KG1 (cell line): Measurements from ENCODE around the gene NR1H4.
A peak's percentile ranks its signal among the peaks of the same experiment; 100 is the strongest.
"Not testable (repeated sequence)": the region's sequence is repeated elsewhere in the genome, so short reads cannot be mapped to it uniquely, and the experiment has no call there.

Experiments used
- DNase-seq: peaks from one replicate; lab custom pipeline; 2025; lab: John Stamatoyannopoulos, UW

NR1H4 gene

GRCh38 chr12:100515968-100516367 lies 42.3 kb downstream of the NR1H4 start:
- no peak for DNase-seq

- no peak for DNase-seq
Measured at GRCh38 chr12:100518376-100518775, 44.7 kb downstream of the NR1H4 start.

- DNase-seq: no peak
Measured at GRCh38 chr12:100520048-100520769, 46.5 kb downstream of the NR1H4 start.

- DNase-seq: no peak
Measured at GRCh38 chr12:100521958-100522357, 48.3 kb downstream of the NR1H4 start.

GRCh38 chr12:100528034-100528433 lies 54.4 kb downstream of the NR1H4 start:
- DNase-seq: no peak

GRCh38 chr12:100528471-100529127 lies 54.9 kb downstream of the NR1H4 start:
- no peak for DNase-seq

GRCh38 chr12:100529756-100530350 lies 56.2 kb downstream of the NR1H4 start:
- DNase-seq: no peak

GRCh38 chr12:100533376-100533775 lies 59.7 kb downstream of the NR1H4 start:
- DNase-seq: no peak

GRCh38 chr12:100534625-100535227 lies 61.1 kb downstream of the NR1H4 start:
- DNase-seq: no peak

- no peak for DNase-seq
Measured at GRCh38 chr12:100539202-100539601, 65.5 kb downstream of the NR1H4 start.

- DNase-seq: no peak
Measured at GRCh38 chr12:100544165-100544564, 70.5 kb downstream of the NR1H4 start.

GRCh38 chr12:100545092-100545491 lies 71.4 kb downstream of the NR1H4 start:
- DNase-seq: no peak

GRCh38 chr12:100553936-100554335 lies 80.3 kb downstream of the NR1H4 start:
- no peak for DNase-seq

- peak; percentile 40 for DNase-seq
Measured at GRCh38 chr12:100554608-100555077, 81.0 kb downstream of the NR1H4 start.

GRCh38 chr12:100555722-100556121 lies 82.1 kb downstream of the NR1H4 start:
- no peak for DNase-seq

GRCh38 chr12:100557357-100557756 lies 83.7 kb downstream of the NR1H4 start:
- no peak for DNase-seq

- DNase-seq: not testable (repeated sequence)
Measured at GRCh38 chr12:100559261-100559660, 85.6 kb downstream of the NR1H4 start.

GRCh38 chr12:100564090-100564489 lies 90.4 kb downstream of the NR1H4 start:
- no peak for DNase-seq

- DNase-seq: no peak
Measured at GRCh38 chr12:100564905-100565467, 91.3 kb downstream of the NR1H4 start.

GRCh38 chr12:100565987-100566545 lies 92.4 kb downstream of the NR1H4 start:
- no peak for DNase-seq

- no peak for DNase-seq
Measured at GRCh38 chr12:100566887-100567637, 93.4 kb downstream of the NR1H4 start.
